Gastroesophageal sphincter (tissue), 4 donors: ENCODE measurements around the gene PGF. TPM values are rescaled to one million over a fixed set of nuclear protein-coding genes. Genes with fewer than 3 reads are reported as not detected.
"Not testable (repeated sequence)": the region's sequence is repeated elsewhere in the genome, so short reads cannot be mapped to it uniquely, and the experiment has no call there.

ENCODE experiments used
- ATAC-seq: fragments of 150-250 bp; one replicate; pipeline ENCODE4 v1.9.1; 2016; ENCODE audit warnings: mild to moderate bottlenecking, moderate library complexity
- H3K27ac ChIP-seq, 4 donors: fragments of 200-600 bp; sonication (generic) in 3 of 4; 1 replicate in 3 of 4; 2 replicates in 1 of 4; pipeline ENCODE4 v1.5.1; 2016 to 2019
- H3K27me3 ChIP-seq: fragments of 200-600 bp; sonication (generic); one replicate; pipeline ENCODE4 v1.5.1; 2019
- H3K36me3 ChIP-seq, 2 donors: fragments of 200-600 bp; sonication (generic); one replicate each; pipeline ENCODE4 v1.5.1; 2019; ENCODE audit warnings: control low read depth in 1 of 2
- H3K4me1 ChIP-seq, 3 donors: fragments of 200-600 bp; sonication (generic); 1 replicate in 2 of 3; 2 replicates in 1 of 3; pipeline ENCODE4 v1.5.1; 2016 to 2019; ENCODE audit warnings: control low read depth in 2 of 3
- H3K4me3 ChIP-seq, 2 donors: fragments of 200-600 bp; sonication (generic); one replicate each; pipeline ENCODE4 v1.5.1; 2019; ENCODE audit warnings: mild to moderate bottlenecking in 1 of 2, moderate library complexity in 1 of 2
- H3K9me3 ChIP-seq, 3 donors: fragments of 200-600 bp; sonication (generic); one replicate each; pipeline ENCODE4 v1.5.1; 2017 to 2019; ENCODE audit warnings: control low read depth in 2 of 3
- EP300 ChIP-seq: sonication (generic); formaldehyde crosslinking; IDR thresholded peaks from one replicate; pipeline ENCODE4 v1.6.1; 2017; ENCODE audit warnings: antibody characterized with exemption, mild to moderate bottlenecking
- POLR2A ChIP-seq, 2 donors: fragments of 450-650 bp; IDR thresholded peaks; one replicate each; pipeline ENCODE4 v1.6.1; 2017; ENCODE audit warnings: antibody characterized with exemption in 2 of 2, mild to moderate bottlenecking in 2 of 2, moderate library complexity in 1 of 2
- POLR2AphosphoS5 ChIP-seq: sonication (generic); formaldehyde crosslinking; IDR thresholded peaks from one replicate; pipeline ENCODE4 v1.6.1; 2017; ENCODE audit warnings: antibody characterized with exemption
- WGBS, 2 donors: methylation state at CpG; one replicate each; pipeline ENCODE4 v1.1.5; 2018; ENCODE audit warnings: low coverage in 1 of 2; 5-methylcytosine and 5-hydroxymethylcytosine counted together
- total RNA-seq, 4 donors: library from RNA; depleted of rRNA; stranded (reverse); fragments of >200 nt; gene quantifications; one replicate each; pipeline ENCODE4 v1.1.0, GENCODE V29; 2016
- TF ChIP-seq, protein P1 (sequence below), 4 experiments: fragments of 200-600 bp in 2 of 4; fragments of 450-650 bp in 2 of 4; sonication (generic) in 1 of 4; IDR thresholded peaks; one replicate each; pipeline ENCODE4 v1.5.1; 2017 to 2019; ENCODE audit warnings: antibody characterized with exemption in 4 of 4, mild to moderate bottlenecking in 2 of 4, moderate library complexity in 2 of 4

PGF gene
- total RNA-seq, 4 donors from 2014 or later, result 11.2 to 21.0 (median 16.5) TPM

DNA sequence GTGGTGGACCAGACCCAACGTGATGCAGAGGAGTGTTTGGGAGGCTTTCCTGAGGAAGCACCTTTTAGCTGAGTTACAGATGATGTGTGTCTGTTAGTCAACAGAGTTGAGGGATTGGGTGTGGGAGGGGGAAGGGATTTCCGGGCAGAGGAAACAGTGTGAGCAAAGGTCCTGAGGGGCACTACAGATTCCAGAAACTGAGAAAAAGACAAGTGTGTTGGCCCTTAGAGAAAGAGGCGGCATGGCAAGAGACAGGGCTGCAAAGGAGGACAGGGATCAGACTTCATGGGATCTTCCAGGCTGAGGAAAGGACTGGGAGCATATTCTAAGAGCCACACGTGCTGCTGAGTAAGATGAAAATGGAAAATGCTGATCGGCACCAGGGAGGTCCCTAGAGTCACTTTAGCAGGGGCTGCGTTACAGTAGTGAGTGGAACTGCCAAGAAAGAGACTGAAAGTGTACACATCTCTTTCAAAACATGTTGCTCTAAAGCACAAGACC is 22.9 kb downstream of the PGF start:
- no peaks in the 10 kb centered on the region for H3K9me3 ChIP-seq
- ATAC-seq, result peak; percentile 74

DNA sequence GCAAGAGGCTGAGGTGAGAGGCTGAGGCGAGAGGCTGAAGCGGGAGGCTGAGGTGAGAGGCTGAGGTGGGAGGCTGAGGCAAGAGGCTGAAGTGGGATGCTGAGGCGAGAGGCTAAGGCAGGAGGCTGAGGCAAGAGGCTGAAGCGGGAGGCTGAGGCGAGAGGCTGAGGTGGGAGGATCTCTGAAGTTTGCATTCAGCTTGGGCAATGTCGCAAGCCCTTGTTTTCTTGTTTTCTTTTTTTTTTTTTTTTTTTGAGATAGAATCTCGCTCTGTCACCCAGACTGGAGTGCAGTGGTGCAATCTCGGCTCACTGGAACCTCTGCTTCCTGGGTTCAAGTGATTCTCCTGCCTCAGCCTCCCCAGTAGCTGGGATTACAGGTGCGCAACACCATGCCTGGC is 23.7 kb downstream of the PGF start:
- not testable (repeated sequence) for H3K27ac ChIP-seq, H3K4me3 ChIP-seq, H3K9me3 ChIP-seq, H3K36me3 ChIP-seq, ATAC-seq
- Histone ChIP-seq H3K4me1 (peaks cover 0 to 35% (median 8%) of the 10 kb centered on the region in 3 donors), H3K27me3 (peaks cover 30% of the 10 kb centered on the region)
- 65 to 92% methylated on average over 6 to 8 of the region's 9 CpGs for WGBS, 2 donors

More for the DNA sequence above, 22.9 kb downstream of the PGF start:
- TF ChIP-seq POLR2AphosphoS5 (no peak), POLR2A (IDR thresholded peaks at IDR 0.05) (no peak), EP300 (no peak)
- TF ChIP-seq, protein P1, sequence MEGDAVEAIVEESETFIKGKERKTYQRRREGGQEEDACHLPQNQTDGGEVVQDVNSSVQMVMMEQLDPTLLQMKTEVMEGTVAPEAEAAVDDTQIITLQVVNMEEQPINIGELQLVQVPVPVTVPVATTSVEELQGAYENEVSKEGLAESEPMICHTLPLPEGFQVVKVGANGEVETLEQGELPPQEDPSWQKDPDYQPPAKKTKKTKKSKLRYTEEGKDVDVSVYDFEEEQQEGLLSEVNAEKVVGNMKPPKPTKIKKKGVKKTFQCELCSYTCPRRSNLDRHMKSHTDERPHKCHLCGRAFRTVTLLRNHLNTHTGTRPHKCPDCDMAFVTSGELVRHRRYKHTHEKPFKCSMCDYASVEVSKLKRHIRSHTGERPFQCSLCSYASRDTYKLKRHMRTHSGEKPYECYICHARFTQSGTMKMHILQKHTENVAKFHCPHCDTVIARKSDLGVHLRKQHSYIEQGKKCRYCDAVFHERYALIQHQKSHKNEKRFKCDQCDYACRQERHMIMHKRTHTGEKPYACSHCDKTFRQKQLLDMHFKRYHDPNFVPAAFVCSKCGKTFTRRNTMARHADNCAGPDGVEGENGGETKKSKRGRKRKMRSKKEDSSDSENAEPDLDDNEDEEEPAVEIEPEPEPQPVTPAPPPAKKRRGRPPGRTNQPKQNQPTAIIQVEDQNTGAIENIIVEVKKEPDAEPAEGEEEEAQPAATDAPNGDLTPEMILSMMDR (IDR thresholded peaks at IDR 0.05), result no peak
- Histone ChIP-seq H3K4me1 (peaks cover 0 to 35% (median 8%) of the 10 kb centered on the region in 3 donors), H3K36me3 (no peaks in the 10 kb centered on the region), H3K4me3 (no peak overlapping the region), H3K27ac (peak overlapping the region in 2 of 4 donors; percentile 14 to 37), H3K27me3 (peaks cover 30% of the 10 kb centered on the region)
- WGBS, 2 donors, result 17 to 19% methylated on average over 5 to 6 of the region's 6 CpGs

DNA sequence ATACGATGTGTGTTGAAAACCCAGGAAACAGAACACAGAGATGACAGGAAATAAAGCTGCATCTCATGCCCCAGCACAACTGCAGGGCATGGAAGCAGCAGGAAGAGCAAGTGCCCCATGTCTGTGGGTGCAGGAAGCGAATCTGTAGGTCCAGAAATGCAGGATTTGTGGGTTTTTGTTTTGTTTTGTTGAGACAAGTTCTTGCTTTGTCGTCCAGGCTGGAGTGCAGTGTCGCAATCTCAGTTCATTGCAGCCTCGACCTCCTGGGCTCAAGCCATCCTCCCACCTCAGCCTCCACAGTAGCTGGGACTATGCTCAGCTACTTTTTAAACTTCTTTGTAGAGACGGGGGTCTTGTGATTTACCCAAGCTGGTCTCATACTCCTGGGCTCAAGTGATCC is 26.2 kb downstream of the PGF start:
- H3K27ac ChIP-seq, result no peak overlapping the region
- no peaks in the 10 kb centered on the region for H3K9me3 ChIP-seq
- no peak overlapping the region for H3K4me3 ChIP-seq
- no peak for TF ChIP-seq POLR2AphosphoS5
- TF ChIP-seq POLR2A (IDR thresholded peaks at IDR 0.05), result no peak
- TF ChIP-seq, protein P1 (IDR thresholded peaks at IDR 0.05), result no peak
- H3K4me1 ChIP-seq, result peaks cover 0 to 24% (median 0%) of the 10 kb centered on the region in 3 donors
- H3K36me3 ChIP-seq, result no peaks in the 10 kb centered on the region
- H3K27me3 ChIP-seq, result peaks cover 14% of the 10 kb centered on the region
- no peak for ATAC-seq
- WGBS, 2 donors, result 63 to 72% methylated on average over 5 of the region's 6 CpGs

DNA sequence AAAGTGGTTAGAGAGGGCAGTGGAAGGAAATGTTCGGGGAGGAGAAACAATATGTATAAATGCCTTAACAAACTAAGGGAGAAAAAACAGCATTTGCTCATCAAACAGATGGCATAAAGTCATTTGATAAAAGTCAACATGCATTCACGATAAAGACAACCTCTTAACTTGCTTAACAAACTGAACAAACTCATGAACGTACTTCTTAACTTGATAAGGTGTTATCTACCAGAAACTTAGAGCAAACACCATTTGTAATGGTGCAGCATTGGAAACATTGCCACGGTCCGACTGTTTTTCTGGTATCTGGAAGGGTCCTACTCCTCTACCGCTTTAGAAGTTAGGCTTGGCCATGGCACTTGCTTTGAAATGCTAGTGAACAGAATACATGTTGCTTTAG is 28.2 kb downstream of the PGF start:
- ATAC-seq, result no peak
- TF ChIP-seq EP300 (no peak), POLR2AphosphoS5 (no peak), POLR2A (IDR thresholded peaks at IDR 0.05) (no peak)
- TF ChIP-seq, protein P1 (IDR thresholded peaks at IDR 0.05), result no peak
- 78 to 83% methylated on average over 6 of the region's 6 CpGs for WGBS, 2 donors

DNA sequence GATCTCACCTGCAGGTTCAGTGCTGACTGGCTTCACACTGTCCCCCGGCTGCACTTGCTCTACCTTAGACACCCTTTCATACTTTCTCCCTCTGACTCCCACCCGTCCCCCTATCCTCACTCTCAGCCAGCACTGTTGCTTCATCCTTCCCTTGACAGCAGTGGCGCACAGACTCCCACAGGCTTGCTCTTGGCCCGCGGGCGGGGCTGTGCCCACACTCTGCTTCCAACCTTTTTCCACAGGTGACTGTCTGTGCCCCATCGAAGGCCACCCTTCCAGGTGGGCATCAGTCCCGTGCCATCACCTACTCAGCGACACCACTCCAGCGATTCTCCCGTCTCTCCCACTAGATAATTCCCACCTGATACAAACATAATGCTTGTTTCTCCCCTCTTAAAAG is 31.3 kb downstream of the PGF start:
- TF ChIP-seq EP300, result no peak
- TF ChIP-seq POLR2AphosphoS5, result no peak
- no peak for TF ChIP-seq POLR2A (IDR thresholded peaks at IDR 0.05)
- TF ChIP-seq, protein P1 (IDR thresholded peaks at IDR 0.05), result no peak
- ATAC-seq, result no peak
- H3K36me3 ChIP-seq, result peaks cover 0 to 11% of the 10 kb centered on the region in 2 donors
- WGBS, 2 donors, result 78 to 80% methylated on average over 3 to 11 of the region's 11 CpGs
- no peaks in the 10 kb centered on the region for H3K27me3 ChIP-seq
- H3K4me3 ChIP-seq, result no peak overlapping the region
- H3K9me3 ChIP-seq, result no peaks in the 10 kb centered on the region
- no peak overlapping the region for H3K27ac ChIP-seq
- H3K4me1 ChIP-seq, result peaks cover 0 to 19% (median 0%) of the 10 kb centered on the region in 3 donors

More for the DNA sequence above, 28.2 kb downstream of the PGF start:
- Histone ChIP-seq H3K27me3 (peaks cover 7% of the 10 kb centered on the region), H3K4me3 (no peak overlapping the region), H3K9me3 (no peaks in the 10 kb centered on the region), H3K27ac (no peak overlapping the region), H3K36me3 (no peaks in the 10 kb centered on the region), H3K4me1 (peaks cover 0 to 20% (median 0%) of the 10 kb centered on the region in 3 donors)
